DMS53 treated with DMSO at 0.1 percent for 48 hours (cell line): ENCODE results near the gene MEG3.
"Not testable (repeated sequence)": the region's sequence is repeated elsewhere in the genome, so short reads cannot be mapped to it uniquely, and the experiment has no call there.

Experiments used
- DNase-seq: peaks from one replicate; lab custom pipeline; 2025; ENCODE audit not compliant: unreplicated experiment; lab: John Stamatoyannopoulos, UW

MEG3 gene

GRCh38 chr14:100813291-100813690, 12.6 kb upstream of the MEG3 start:
- DNase-seq: no peak

GRCh38 chr14:100815478-100816285, 10.2 kb upstream of the MEG3 start:
- DNase-seq: no peak

GRCh38 chr14:100816286-100816949, 9.5 kb upstream of the MEG3 start:
- DNase-seq: no peak

GRCh38 chr14:100816950-100817901, 8.7 kb upstream of the MEG3 start:
- no peak for DNase-seq

- DNase-seq: no peak
Measured at GRCh38 chr14:100818221-100818699, 7.7 kb upstream of the MEG3 start.

- not testable (repeated sequence) for DNase-seq
Measured at GRCh38 chr14:100818923-100819322, 7.0 kb upstream of the MEG3 start.

GRCh38 chr14:100819453-100819828, 6.5 kb upstream of the MEG3 start:
- DNase-seq: no peak

- DNase-seq: no peak
Measured at GRCh38 chr14:100819829-100820475, 6.0 kb upstream of the MEG3 start.

GRCh38 chr14:100820957-100821356, 5.0 kb upstream of the MEG3 start:
- DNase-seq: no peak

- DNase-seq: no peak
Measured at GRCh38 chr14:100822013-100822412, 3.9 kb upstream of the MEG3 start.

GRCh38 chr14:100822532-100823296, 3.2 kb upstream of the MEG3 start:
- DNase-seq: no peak

GRCh38 chr14:100823413-100824080, 2.4 kb upstream of the MEG3 start:
- no peak for DNase-seq

- no peak for DNase-seq
Measured at GRCh38 chr14:100824091-100824551, 1.8 kb upstream of the MEG3 start.

- DNase-seq: no peak
Measured at GRCh38 chr14:100824901-100825712, 811 bp upstream of the MEG3 start.

GRCh38 chr14:100826391-100827100, 628 bp downstream of the MEG3 start:
- no peak for DNase-seq

- no peak for DNase-seq
Measured at GRCh38 chr14:100827101-100828021, 1.4 kb downstream of the MEG3 start.
